Body of pancreas (tissue), 4 donors: ENCODE measurements around the gene TEX53.

Experiments
- POLR2A ChIP-seq, 3 donors: fragments of 450-650 bp; IDR thresholded peaks; one replicate each; pipeline ENCODE4 v1.6.1; 2016; ENCODE audit warnings: antibody characterized with exemption in 3 of 3, mild to moderate bottlenecking in 2 of 3
- TF ChIP-seq, protein P1 (sequence below), 7 experiments: fragments of 450-650 bp in 4 of 7; fragments of 200-600 bp in 3 of 7; sonication (generic) in 3 of 7; IDR thresholded peaks; one replicate each; pipeline ENCODE4 v1.5.1; 2016 to 2019; ENCODE audit warnings: antibody characterized with exemption in 7 of 7

DNA sequence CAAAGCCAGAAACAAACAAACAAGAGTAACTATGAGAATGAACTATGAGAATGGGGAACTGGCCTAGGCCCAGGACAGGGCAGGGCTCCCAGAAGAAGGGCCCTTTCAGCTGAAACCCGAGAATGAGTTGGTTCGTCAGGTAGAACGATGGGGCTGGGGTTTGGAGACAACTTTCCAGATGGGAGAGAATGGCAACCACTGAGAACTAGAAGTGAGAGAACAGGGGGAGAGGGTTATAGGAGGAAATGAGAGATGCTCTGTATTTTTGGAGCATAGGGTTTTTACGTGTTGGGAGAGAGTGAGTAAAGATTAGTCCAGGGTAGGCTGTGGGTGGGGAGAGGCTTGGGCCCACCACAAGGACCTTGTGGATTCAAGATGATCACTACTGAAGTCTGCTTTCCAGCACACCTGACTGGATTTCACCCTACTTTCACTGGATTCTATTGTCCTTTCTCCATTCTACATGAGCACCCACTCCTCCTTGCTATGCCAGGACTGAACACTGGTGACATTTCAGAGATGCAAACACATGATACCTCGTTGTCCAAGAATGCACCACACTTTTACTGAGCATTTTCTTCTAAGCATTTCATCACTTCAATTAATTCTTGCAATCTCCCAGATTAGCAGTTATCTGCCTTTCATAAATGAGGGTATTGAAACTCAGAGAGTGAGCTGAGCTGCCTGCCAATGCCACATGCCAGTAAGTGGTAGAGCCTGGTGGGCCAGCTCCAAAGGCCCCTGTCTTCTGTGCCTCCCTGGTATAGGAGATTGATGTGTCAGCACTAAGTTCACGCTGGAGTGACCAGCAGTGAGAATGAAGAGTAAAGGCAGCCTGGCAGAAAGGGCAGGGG, 49.7 kb downstream of the TEX53 start:
- TF ChIP-seq, protein P1, sequence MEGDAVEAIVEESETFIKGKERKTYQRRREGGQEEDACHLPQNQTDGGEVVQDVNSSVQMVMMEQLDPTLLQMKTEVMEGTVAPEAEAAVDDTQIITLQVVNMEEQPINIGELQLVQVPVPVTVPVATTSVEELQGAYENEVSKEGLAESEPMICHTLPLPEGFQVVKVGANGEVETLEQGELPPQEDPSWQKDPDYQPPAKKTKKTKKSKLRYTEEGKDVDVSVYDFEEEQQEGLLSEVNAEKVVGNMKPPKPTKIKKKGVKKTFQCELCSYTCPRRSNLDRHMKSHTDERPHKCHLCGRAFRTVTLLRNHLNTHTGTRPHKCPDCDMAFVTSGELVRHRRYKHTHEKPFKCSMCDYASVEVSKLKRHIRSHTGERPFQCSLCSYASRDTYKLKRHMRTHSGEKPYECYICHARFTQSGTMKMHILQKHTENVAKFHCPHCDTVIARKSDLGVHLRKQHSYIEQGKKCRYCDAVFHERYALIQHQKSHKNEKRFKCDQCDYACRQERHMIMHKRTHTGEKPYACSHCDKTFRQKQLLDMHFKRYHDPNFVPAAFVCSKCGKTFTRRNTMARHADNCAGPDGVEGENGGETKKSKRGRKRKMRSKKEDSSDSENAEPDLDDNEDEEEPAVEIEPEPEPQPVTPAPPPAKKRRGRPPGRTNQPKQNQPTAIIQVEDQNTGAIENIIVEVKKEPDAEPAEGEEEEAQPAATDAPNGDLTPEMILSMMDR (IDR thresholded peaks at IDR 0.05) = no peak
- TF ChIP-seq POLR2A (IDR thresholded peaks at IDR 0.05) = no peak
